HepG2 (cell line): ENCODE measurements around the gene C1QBP. TPM values are rescaled to one million over a fixed set of nuclear protein-coding genes. Genes with fewer than 3 reads are reported as not detected.

ENCODE experiments used
- AFF4 ChIP-seq: sonication (generic); formaldehyde crosslinking; IDR thresholded peaks from 2 replicates; pipeline ENCODE4 v1.4.0; 2020; ENCODE audit warnings: missing genetic modification reagents
- FOXP1 ChIP-seq, 2 experiments: fragments of 450-650 bp in 1 of 2; IDR thresholded peaks; 2 replicates each; pipeline ENCODE4 v1.6.1; 2017 to 2018; ENCODE audit warnings: antibody characterized with exemption in 1 of 2
- TBL1XR1 ChIP-seq: fragments of 150-350 bp; IDR thresholded peaks from 2 replicates; pipeline ENCODE4 v1.6.1; 2014; ENCODE audit warnings: borderline replicate concordance, low read length; ENCODE audit not compliant: partially characterized antibody
- TGIF2 ChIP-seq: IDR thresholded peaks from 2 replicates; pipeline ENCODE4 v1.6.1; 2016; ENCODE audit warnings: control low read depth, missing compliant biosample characterization
- ZFP1 ChIP-seq: IDR thresholded peaks from 2 replicates; pipeline ENCODE4 v1.6.1; 2016
- ZNF274 ChIP-seq: sonication (generic); formaldehyde crosslinking; IDR thresholded peaks from 2 replicates; pipeline ENCODE4 v1.5.1; 2020; ENCODE audit warnings: mild to moderate bottlenecking, missing genetic modification reagents
- ZNF570 ChIP-seq: sonication (generic); formaldehyde crosslinking; IDR thresholded peaks from 2 replicates; pipeline ENCODE4 v1.4.0; 2020; ENCODE audit warnings: mild to moderate bottlenecking, missing genetic modification reagents, borderline replicate concordance
- ZNF644 ChIP-seq: IDR thresholded peaks from 2 replicates; pipeline ENCODE4 v1.6.1; 2016; ENCODE audit warnings: low read depth
- ZNF770 ChIP-seq: sonication (generic); formaldehyde crosslinking; IDR thresholded peaks from 2 replicates; pipeline ENCODE4 v1.5.0; 2020; ENCODE audit warnings: mild to moderate bottlenecking, missing genetic modification reagents
- polyA plus RNA-seq, 8 experiments: library from polyadenylated mRNA; depleted of rRNA in 3 of 8; stranded (reverse) in 7 of 8; unstranded in 1 of 8; fragments of >200 nt; fragmentation: Illumina TruSeq in 4 of 8; extraction: Trizol in 4 of 8; gene quantifications; 2 replicates each; pipeline versions ENCODE4 v1.2.1 to v1.2.3, GENCODE V29; 2011 to 2016; ENCODE audit warnings: low read depth in 4 of 8, missing spikeins in 1 of 8, mixed read lengths in 1 of 8; ENCODE audit not compliant: insufficient read depth in 1 of 8
- total RNA-seq, 5 experiments: library from RNA; depleted of rRNA; stranded (reverse); fragments of >200 nt; fragmentation: Illumina TruSeq; extraction: Trizol; gene quantifications; 2 replicates each; pipeline ENCODE4 v1.2.3, GENCODE V29; 2016; ENCODE audit warnings: low read depth in 1 of 5
- TF ChIP-seq, protein P1 (sequence below): sonication (generic); formaldehyde crosslinking; IDR thresholded peaks from 2 replicates; pipeline ENCODE4 v1.4.0; 2020; ENCODE audit warnings: low read depth, missing genetic modification reagents
- TF ChIP-seq, protein P2 (sequence below): sonication (generic); formaldehyde crosslinking; IDR thresholded peaks from 2 replicates; pipeline ENCODE4 v1.9.0; 2021; ENCODE audit warnings: missing genetic modification reagents, borderline replicate concordance
- TF ChIP-seq, protein P3 (sequence below): IDR thresholded peaks from 2 replicates; pipeline ENCODE4 v1.4.0; 2020; ENCODE audit warnings: mild to moderate bottlenecking, missing genetic modification reagents

The C1QBP gene
- total and polyA plus RNA-seq, 2 of the 13 experiments (the other 11 are each of a cell fraction or from before 2014, with no cell fraction given), result 219 to 680 TPM

GRCh38 chr17:5405400-5405799 lies 33.6 kb downstream of the C1QBP start (continued):
- TF ChIP-seq, protein P1, sequence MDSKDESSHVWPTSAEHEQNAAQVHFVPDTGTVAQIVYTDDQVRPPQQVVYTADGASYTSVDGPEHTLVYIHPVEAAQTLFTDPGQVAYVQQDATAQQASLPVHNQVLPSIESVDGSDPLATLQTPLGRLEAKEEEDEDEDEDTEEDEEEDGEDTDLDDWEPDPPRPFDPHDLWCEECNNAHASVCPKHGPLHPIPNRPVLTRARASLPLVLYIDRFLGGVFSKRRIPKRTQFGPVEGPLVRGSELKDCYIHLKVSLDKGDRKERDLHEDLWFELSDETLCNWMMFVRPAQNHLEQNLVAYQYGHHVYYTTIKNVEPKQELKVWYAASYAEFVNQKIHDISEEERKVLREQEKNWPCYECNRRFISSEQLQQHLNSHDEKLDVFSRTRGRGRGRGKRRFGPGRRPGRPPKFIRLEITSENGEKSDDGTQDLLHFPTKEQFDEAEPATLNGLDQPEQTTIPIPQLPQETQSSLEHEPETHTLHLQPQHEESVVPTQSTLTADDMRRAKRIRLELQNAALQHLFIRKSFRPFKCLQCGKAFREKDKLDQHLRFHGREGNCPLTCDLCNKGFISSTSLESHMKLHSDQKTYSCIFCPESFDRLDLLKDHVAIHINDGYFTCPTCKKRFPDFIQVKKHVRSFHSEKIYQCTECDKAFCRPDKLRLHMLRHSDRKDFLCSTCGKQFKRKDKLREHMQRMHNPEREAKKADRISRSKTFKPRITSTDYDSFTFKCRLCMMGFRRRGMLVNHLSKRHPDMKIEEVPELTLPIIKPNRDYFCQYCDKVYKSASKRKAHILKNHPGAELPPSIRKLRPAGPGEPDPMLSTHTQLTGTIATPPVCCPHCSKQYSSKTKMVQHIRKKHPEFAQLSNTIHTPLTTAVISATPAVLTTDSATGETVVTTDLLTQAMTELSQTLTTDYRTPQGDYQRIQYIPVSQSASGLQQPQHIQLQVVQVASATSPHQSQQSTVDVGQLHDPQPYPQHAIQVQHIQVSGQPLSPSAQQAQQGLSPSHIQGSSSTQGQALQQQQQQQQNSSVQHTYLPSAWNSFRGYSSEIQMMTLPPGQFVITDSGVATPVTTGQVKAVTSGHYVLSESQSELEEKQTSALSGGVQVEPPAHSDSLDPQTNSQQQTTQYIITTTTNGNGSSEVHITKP, result peak; percentile 65; the same call in 1 of the 2 replicates
- TF ChIP-seq, protein P2, sequence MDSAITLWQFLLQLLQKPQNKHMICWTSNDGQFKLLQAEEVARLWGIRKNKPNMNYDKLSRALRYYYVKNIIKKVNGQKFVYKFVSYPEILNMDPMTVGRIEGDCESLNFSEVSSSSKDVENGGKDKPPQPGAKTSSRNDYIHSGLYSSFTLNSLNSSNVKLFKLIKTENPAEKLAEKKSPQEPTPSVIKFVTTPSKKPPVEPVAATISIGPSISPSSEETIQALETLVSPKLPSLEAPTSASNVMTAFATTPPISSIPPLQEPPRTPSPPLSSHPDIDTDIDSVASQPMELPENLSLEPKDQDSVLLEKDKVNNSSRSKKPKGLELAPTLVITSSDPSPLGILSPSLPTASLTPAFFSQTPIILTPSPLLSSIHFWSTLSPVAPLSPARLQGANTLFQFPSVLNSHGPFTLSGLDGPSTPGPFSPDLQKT, result no peak
- TF ChIP-seq ZFP1 (CRISPR knock-in tag) (peak; percentile 61; the same call in 1 of the 2 replicates), TBL1XR1 (peak; percentile 80), ZNF274 (CRISPR knock-in tag) (no peak), ZNF570 (CRISPR knock-in tag) (no peak), FOXP1 (IDR thresholded peaks at IDR 0.05) (peak; percentile 40; the same call in 1 of the 2 replicates), FOXP1 (CRISPR knock-in tag; IDR thresholded peaks at IDR 0.05) (peak; percentile 59), AFF4 (CRISPR knock-in tag) (no peak), TGIF2 (0 out of 2 replicates have a peak, but pooled peaks have one; percentile 30), ZNF770 (CRISPR knock-in tag) (no peak), ZNF644 (CRISPR knock-in tag) (no peak)
- TF ChIP-seq, protein P3, sequence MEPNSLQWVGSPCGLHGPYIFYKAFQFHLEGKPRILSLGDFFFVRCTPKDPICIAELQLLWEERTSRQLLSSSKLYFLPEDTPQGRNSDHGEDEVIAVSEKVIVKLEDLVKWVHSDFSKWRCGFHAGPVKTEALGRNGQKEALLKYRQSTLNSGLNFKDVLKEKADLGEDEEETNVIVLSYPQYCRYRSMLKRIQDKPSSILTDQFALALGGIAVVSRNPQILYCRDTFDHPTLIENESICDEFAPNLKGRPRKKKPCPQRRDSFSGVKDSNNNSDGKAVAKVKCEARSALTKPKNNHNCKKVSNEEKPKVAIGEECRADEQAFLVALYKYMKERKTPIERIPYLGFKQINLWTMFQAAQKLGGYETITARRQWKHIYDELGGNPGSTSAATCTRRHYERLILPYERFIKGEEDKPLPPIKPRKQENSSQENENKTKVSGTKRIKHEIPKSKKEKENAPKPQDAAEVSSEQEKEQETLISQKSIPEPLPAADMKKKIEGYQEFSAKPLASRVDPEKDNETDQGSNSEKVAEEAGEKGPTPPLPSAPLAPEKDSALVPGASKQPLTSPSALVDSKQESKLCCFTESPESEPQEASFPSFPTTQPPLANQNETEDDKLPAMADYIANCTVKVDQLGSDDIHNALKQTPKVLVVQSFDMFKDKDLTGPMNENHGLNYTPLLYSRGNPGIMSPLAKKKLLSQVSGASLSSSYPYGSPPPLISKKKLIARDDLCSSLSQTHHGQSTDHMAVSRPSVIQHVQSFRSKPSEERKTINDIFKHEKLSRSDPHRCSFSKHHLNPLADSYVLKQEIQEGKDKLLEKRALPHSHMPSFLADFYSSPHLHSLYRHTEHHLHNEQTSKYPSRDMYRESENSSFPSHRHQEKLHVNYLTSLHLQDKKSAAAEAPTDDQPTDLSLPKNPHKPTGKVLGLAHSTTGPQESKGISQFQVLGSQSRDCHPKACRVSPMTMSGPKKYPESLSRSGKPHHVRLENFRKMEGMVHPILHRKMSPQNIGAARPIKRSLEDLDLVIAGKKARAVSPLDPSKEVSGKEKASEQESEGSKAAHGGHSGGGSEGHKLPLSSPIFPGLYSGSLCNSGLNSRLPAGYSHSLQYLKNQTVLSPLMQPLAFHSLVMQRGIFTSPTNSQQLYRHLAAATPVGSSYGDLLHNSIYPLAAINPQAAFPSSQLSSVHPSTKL, result peak; percentile 86
